Measurements from ENCODE around the gene KRT76.

KRT76 gene

GRCh38 chr12:52813203-52813819 lies 36.2 kb upstream of the KRT76 start:
- no peak for DNase-seq (ENCODE audit: low read depth in 3 of 3)

- DNase-seq (ENCODE audit: low read depth in 3 of 3): no peak
Observed at GRCh38 chr12:52812749-52813148, 35.6 kb upstream of the KRT76 start.

GRCh38 chr12:52812073-52812400 lies 34.9 kb upstream of the KRT76 start:
- no peak for DNase-seq (ENCODE audit: low read depth in 3 of 3)

GRCh38 chr12:52811191-52812072 lies 34.3 kb upstream of the KRT76 start:
- no peak for DNase-seq (ENCODE audit: low read depth in 3 of 3)

GRCh38 chr12:52810554-52810953 lies 33.4 kb upstream of the KRT76 start:
- no peak for DNase-seq (ENCODE audit: low read depth in 3 of 3)

- no peak for DNase-seq (ENCODE audit: low read depth in 3 of 3)
Observed at GRCh38 chr12:52809166-52809565, 32.0 kb upstream of the KRT76 start.

- no peak for DNase-seq (ENCODE audit: low read depth in 3 of 3)
Observed at GRCh38 chr12:52808573-52809160, 31.5 kb upstream of the KRT76 start.

- no peak for DNase-seq (ENCODE audit: low read depth in 3 of 3)
Observed at GRCh38 chr12:52807544-52808470, 30.7 kb upstream of the KRT76 start.

- no peak for DNase-seq (ENCODE audit: low read depth in 3 of 3)
Observed at GRCh38 chr12:52806821-52807543, 29.8 kb upstream of the KRT76 start.

- no peak for DNase-seq (ENCODE audit: low read depth in 3 of 3)
Observed at GRCh38 chr12:52806169-52806811, 29.1 kb upstream of the KRT76 start.

GRCh38 chr12:52805739-52806138 lies 28.6 kb upstream of the KRT76 start:
- DNase-seq (ENCODE audit: low read depth in 3 of 3): no peak

GRCh38 chr12:52805000-52805399 lies 27.9 kb upstream of the KRT76 start:
- no peak for DNase-seq (ENCODE audit: low read depth in 3 of 3)

- no peak for DNase-seq (ENCODE audit: low read depth in 3 of 3)
Observed at GRCh38 chr12:52802442-52802841, 25.3 kb upstream of the KRT76 start.

GRCh38 chr12:52801773-52802172 lies 24.6 kb upstream of the KRT76 start:
- DNase-seq (ENCODE audit: low read depth in 3 of 3): no peak

GRCh38 chr12:52800259-52800917 lies 23.2 kb upstream of the KRT76 start:
- DNase-seq (ENCODE audit: low read depth in 3 of 3): no peak

- no peak for DNase-seq (ENCODE audit: low read depth in 3 of 3)
Observed at GRCh38 chr12:52799505-52800211, 22.5 kb upstream of the KRT76 start.

- no peak for DNase-seq (ENCODE audit: low read depth in 3 of 3)
Observed at GRCh38 chr12:52798671-52799504, 21.7 kb upstream of the KRT76 start.

- no peak for DNase-seq (ENCODE audit: low read depth in 3 of 3)
Observed at GRCh38 chr12:52798003-52798670, 21.0 kb upstream of the KRT76 start.

Measured in stimulated activated CD4-positive, alpha-beta T cell treated with anti-CD3 and anti-CD28 coated beads, TNF-alpha, amount 100 ng/mL, for 4 hours (primary cell).